ENCODE measurements around the gene BCAS3.

The BCAS3 gene

DNA sequence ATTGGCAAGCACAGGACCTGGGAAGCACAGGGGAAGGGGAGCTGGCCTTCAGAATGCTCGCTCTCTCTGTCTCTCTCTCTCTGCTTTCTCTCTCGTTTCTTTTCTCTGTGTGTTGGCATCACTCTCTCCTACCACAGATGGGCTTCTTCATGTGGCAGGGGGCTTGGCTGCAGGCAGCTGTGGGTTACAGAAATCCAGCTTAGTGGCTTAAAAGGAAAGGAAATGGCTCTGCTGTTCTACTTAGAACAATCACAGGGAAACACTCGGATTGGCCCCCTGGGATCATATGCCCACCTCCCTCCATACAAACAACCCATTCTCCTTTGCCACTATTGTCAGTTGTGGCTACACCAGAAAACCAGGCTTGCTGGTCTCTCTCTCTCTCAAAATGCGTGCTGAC, 742.4 kb downstream of the BCAS3 start:
- CTCF ChIA-PET: interaction anchor here (0.6 to 0.7 kb wide), 2 partner anchors 123 to 236 kb away, joined by 3 read pairs; no protein-coding TSS in a partner anchor
- TF ChIP-seq, protein P1, sequence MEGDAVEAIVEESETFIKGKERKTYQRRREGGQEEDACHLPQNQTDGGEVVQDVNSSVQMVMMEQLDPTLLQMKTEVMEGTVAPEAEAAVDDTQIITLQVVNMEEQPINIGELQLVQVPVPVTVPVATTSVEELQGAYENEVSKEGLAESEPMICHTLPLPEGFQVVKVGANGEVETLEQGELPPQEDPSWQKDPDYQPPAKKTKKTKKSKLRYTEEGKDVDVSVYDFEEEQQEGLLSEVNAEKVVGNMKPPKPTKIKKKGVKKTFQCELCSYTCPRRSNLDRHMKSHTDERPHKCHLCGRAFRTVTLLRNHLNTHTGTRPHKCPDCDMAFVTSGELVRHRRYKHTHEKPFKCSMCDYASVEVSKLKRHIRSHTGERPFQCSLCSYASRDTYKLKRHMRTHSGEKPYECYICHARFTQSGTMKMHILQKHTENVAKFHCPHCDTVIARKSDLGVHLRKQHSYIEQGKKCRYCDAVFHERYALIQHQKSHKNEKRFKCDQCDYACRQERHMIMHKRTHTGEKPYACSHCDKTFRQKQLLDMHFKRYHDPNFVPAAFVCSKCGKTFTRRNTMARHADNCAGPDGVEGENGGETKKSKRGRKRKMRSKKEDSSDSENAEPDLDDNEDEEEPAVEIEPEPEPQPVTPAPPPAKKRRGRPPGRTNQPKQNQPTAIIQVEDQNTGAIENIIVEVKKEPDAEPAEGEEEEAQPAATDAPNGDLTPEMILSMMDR (conservative IDR thresholded peaks at IDR 0.05; ENCODE audit: low read depth): no peak
- no peak for DNase-seq (ENCODE audit: low spot score)
- POLR2A ChIA-PET (ENCODE audit: low non-redundant PET): no interaction called here
- no peak overlapping the region for H3K27ac ChIP-seq

DNA sequence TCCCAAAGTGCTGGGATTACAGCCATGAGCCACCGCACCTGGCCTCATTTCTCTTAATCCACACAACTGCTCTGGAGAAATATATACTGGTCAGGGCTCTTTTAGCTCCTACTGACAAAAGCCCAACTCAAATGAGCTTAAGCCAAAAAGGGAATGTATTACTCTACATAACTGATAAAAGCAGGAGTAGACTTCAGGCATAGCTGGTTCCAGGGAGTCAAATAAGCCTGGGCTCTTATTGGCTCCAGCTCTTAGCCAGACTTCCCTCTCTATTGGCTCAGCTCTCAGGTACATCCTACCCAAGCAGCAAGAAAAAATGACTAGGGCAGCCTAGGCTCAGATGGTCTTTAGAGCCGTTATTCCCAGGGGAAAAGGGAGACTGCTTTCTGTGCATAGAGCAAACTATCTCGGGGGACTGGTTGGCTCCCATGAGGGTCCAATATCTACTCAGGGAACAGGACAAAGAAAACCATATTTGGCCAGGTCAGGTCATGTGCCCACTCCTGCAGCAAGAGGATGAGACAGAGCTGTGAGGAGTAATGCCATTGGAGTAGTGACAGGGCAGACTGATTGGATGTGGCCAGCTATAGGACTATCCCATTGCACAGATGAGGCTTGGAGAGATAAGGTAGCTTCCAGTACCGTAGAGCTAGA, 743.2 kb downstream of the BCAS3 start:
- TF ChIP-seq, protein P1 (conservative IDR thresholded peaks at IDR 0.05; ENCODE audit: low read depth): no peak
- ChIA-PET CTCF (interaction anchor here (0.7 kb wide), 1 partner anchor 235 kb away, joined by 3 read pairs; no protein-coding TSS in a partner anchor), POLR2A (ENCODE audit: low non-redundant PET) (no interaction called here)
- H3K27ac ChIP-seq: no peak overlapping the region
- no peak for DNase-seq (ENCODE audit: low spot score)

- H3K27ac ChIP-seq: no peak overlapping the region
- POLR2A ChIA-PET (ENCODE audit: low non-redundant PET): no interaction called here
- TF ChIP-seq, protein P1 (conservative IDR thresholded peaks at IDR 0.05; ENCODE audit: low read depth): no peak
- CTCF ChIA-PET: no interaction called here
- no peak for DNase-seq (ENCODE audit: low spot score)
Measured at GRCh38 chr17:61421460-61421859, 743.8 kb downstream of the BCAS3 start.

- ChIA-PET CTCF (no interaction called here), POLR2A (ENCODE audit: low non-redundant PET) (no interaction called here)
- H3K27ac ChIP-seq: no peak overlapping the region
- TF ChIP-seq, protein P1 (conservative IDR thresholded peaks at IDR 0.05; ENCODE audit: low read depth): no peak
- DNase-seq (ENCODE audit: low spot score): no peak
Measured at GRCh38 chr17:61422116-61422799, 744.6 kb downstream of the BCAS3 start.

DNA sequence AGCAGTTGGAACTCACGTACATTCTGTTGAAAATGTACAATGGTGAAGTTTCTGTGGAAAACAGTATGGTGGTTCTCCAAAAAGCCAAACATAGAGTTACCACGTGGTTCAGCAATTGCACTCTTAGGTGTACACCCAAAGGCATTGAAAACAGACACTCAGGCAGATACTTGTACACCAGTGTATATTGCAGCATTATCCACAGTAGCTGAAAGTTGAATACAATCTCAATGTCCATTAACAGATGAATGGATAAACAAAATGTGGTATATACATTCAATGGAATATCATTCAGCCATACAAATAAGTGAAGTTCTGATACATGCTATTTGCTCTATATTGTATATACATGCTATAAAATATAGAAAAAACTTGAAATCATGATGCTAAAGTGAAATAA, 745.2 kb downstream of the BCAS3 start:
- POLR2A ChIA-PET (ENCODE audit: low non-redundant PET): no interaction called here
- TF ChIP-seq, protein P1 (conservative IDR thresholded peaks at IDR 0.05; ENCODE audit: low read depth): no peak
- no peak for DNase-seq (ENCODE audit: low spot score)
- CTCF ChIA-PET: no interaction called here
- no peak overlapping the region for H3K27ac ChIP-seq

GRCh38 chr17:61423967-61424649, 746.5 kb downstream of the BCAS3 start:
- ChIA-PET POLR2A (ENCODE audit: low non-redundant PET) (no interaction called here), CTCF (interaction anchor here (1.0 kb wide), 1 partner anchor 12 kb away, joined by 3 read pairs; no protein-coding TSS in a partner anchor)
- no peak for DNase-seq (ENCODE audit: low spot score)
- TF ChIP-seq, protein P1 (conservative IDR thresholded peaks at IDR 0.05; ENCODE audit: low read depth): no peak
- no peak overlapping the region for H3K27ac ChIP-seq

All from RWPE1 (cell line).